Stimulated activated CD8-positive, alpha-beta memory T cell treated with anti-CD3 and anti-CD28 coated beads, Interleukin-4, amount 100 ng/mL, for 48 hours (primary cell): Measurements from ENCODE around the gene RNF26.

Experiments
- DNase-seq: peaks from one replicate; pipeline ENCODE4 v3.0.0-alpha.2; 2020

The RNF26 gene

DNA sequence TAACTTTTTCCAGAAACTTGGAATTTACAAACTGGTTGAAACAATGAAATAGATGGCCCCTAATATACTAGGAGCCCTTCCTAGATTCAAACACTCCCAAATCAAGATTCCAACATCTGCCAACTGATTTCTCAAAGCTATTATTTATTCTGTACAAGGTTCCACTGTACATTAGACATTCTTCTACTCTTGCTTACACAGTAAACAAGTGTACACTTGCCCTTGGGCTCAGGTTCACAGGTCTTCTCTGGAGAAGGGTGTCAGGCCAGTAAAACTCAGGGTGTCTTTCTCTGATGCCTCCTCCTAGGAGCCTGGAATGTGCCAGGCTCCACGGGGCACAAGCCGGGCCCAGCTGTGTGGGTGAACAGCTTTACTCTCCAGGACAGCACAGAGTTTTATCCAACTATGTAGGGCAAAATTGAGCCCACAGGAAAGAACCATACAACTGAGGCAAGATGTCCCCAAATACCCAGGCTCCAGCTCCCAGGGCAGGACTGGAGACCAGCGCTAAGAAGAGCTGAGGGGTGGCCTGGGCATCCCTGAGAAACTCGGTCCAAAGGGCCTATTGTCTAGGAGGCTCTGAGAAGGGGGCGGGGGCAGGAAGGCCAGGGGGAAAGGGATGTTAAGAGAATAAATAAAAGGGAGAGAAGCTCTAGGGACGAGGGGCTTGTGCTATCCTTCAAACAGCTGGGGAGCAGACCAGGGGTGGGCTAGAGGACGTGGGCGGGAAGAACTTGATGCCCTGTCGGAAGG, 20.9 kb downstream of the RNF26 start:
- no peak for DNase-seq

DNA sequence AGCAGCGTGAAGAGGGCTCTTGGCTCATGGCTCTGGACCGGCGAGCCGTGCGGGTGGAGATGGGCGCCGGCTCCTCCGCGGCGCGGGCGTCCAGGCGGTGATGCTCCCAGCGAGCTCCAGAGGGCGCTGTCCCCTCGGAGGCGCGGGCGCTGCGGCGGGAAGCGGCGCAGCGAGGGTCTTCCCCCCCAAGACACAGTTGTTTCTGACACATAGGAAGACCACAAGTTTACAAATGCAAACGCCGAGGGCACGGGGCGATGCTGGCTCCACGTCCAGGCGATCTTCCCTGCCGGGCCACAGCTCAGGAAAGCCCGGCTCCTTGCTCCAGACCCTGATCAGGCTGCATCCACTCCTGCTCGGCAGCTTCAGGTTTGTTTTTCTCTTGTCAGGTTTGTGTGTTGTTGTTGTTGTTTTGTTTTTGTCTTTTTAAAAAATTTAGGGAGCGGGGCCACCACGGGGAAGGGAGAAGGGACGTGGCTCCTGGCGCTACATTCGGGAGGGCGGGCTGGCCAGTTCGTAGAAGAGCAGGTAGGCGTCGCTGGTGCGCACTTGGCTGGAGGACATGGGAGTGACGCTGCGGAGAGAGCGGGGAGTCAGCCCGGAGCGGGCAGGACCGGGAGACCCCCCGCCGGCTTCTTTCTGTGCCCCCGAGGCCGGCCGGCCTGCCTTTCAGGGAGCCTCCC, 22.2 kb downstream of the RNF26 start:
- DNase-seq: peak; percentile 82

DNA sequence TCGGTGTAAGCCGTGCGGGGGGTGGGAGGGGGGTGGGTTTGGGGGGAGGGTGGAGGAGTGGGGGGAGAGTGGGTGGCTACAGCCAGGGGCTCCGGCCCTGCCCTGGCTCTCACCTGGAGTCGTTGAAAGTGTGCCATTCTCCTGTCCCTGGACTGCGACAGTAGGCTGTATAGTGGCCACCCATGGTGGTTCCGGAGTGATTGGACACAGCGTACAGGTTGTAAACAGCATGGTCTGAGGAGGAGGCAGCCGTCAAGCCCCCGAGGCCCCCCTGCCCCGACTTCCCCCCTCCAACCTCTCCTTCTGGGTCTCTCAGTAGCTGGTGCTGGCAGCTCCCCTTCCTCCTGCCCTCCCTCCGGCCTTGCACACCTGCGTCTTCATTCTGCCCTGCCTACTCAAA, 22.7 kb downstream of the RNF26 start:
- DNase-seq: no peak

DNA sequence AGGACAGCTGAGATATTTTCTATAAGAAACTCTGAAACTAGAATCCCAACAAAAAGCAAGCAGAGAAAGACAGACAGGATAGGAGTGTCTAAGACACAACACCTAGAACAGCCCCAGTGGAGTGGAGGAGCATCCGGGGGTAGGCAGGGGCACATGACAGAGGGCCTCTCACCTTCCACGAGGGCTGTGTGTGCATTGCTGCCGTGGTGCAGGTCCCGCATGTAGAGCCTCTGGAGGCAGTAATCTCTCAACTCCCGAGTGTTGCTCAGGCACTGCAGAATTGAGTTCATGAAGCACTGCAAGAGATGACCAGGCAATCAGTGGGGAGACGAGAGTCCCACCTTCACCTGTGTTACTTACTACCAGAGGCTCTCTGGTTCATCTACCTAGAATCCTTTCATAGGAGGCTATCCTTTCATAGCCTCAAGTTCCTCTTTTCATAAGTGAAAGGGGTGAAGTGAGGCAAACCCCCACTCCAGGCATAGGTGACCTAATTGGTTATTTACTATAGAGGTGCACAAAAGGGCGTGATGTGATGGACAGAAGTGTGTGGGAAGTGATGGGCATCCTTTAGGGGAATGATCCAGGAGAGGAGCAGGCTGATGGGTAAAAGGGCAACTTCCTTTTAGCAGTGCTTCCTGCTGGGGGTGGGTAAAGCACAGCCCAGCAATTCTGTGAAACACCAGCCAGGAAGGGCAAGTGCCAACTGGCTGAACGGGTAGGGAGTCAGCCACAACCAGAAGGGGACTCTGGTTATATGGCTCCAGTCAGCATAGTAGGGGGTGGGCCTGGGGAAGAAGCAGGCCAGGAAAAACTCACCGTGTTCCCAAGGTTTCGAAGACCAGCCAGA, 25.3 kb downstream of the RNF26 start:
- DNase-seq: no peak

DNA sequence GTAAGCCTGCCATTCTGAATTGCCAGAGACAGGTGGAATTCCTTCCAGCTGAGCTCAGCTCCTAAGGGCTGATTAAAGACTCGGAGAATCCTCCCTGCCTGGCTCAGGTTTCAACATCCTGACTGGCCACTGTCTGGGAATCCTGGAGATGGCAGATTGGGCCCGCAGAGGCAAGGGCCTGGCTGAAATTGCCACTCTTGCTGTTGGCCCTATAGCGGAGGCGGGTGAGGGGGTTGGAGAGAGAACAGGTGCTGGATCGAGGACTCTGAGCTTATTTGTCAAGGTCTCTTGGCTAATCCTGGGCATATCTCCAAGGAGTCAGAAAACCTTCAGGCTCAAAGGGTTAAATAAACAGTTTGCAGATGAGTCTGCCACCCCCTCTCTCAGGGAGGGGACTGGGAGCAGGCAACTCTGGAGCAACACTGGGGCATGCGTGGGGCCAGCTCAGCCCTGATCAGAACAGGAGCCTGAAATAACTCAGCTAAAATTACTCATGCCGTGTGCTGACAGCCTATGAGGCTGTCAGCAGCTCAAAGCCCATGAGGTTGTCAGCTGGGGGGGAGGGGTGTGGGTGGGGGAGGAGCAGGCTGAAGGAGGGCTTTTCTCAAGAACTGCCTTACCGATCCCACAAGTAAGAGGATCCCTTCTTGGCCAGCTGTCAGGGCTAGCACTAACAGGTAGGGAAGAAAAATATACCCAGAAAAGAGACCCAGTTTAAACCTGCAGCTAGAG, 26.9 kb downstream of the RNF26 start:
- DNase-seq: peak; percentile 74

DNA sequence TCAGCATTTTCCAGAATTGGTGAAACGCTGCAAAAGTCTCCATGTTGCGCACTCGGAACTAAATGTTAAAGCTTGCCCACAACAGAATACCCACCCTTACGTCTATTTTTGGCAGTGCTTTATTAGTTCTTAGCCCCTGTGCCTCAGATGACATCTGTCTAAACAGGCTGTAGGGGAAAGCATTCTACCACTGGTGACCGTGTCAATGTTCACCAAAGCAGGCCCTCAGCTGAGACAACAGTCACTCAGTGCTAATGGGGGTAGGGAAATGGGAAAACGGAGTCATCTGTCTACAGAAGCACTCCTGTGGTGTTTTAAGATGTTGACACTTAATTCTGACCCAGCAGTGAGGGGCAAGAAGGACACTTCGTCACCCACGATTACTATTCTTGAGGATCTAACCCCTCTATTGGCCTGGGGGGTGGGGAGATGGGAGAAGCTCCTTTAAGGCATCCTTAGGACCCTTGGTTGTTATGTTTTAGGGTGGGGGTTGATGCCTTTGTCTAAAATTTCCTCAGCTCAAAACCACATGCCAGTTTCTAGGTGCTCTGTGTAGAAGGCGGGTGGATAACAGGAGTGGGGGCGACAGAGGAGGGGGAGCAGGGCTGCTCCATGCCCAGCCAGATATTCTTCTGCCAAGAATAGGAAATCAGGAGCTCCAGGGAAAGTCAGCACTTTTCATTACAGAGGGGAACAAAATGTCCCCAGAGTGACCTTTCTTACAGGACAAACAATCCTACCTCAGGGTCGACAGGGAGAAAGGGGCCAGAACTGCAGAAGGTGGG, 27.8 kb downstream of the RNF26 start:
- no peak for DNase-seq

DNA sequence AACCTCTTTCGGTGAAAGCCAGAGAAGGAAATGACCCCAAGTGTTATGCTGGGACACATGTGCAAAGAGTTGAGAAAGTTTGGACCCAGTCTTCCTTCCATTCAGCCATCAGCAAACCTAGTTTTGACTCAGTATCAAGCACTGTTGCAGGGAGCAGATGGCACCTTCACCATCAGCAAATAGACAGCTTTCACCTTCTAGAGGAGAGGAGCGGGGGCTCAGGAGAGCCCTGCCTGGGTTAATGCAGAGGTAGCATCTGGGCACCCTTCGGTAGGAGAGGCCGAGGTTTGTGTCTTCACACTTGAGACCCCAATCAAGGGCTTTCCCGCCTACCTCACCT, 28.4 kb downstream of the RNF26 start:
- DNase-seq: no peak

DNA sequence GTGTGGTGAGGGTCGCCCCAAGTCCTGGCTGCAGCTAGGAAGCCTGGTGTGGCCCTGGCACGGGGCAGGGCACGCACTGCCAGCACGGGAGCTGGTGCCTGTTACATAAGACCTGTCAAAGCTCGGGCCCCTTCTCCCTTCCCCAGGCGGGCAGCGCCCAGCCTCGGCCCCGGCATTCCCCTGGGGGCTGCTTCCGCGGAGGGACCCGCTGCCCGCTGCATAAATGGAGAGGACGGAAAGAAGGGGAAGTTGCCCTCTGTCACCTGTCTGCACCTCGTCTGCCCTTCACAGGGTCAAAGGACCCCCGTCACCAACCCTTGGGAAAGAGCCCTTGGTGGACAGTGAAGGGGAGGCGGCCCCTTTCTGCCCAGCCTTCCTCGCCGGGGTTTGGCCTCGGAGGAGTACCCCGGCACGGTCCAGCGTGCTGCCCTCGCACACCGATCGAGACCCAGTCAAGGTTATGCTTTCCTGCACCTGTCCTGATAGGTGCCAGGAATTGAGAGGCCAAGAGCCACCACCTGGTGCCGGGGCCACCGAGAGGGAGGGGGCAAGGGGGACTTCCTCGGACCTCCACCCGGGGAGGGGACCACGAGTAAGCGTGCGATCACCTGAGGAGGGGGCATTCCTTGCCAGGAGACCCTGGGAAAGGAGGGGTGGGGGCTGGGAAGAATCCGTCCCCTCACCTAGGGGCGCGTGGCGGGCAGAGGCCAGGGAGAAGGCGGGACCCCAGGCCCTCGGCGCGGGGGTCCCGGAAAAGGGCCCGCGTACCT, 28.9 kb downstream of the RNF26 start:
- DNase-seq: no peak

DNA sequence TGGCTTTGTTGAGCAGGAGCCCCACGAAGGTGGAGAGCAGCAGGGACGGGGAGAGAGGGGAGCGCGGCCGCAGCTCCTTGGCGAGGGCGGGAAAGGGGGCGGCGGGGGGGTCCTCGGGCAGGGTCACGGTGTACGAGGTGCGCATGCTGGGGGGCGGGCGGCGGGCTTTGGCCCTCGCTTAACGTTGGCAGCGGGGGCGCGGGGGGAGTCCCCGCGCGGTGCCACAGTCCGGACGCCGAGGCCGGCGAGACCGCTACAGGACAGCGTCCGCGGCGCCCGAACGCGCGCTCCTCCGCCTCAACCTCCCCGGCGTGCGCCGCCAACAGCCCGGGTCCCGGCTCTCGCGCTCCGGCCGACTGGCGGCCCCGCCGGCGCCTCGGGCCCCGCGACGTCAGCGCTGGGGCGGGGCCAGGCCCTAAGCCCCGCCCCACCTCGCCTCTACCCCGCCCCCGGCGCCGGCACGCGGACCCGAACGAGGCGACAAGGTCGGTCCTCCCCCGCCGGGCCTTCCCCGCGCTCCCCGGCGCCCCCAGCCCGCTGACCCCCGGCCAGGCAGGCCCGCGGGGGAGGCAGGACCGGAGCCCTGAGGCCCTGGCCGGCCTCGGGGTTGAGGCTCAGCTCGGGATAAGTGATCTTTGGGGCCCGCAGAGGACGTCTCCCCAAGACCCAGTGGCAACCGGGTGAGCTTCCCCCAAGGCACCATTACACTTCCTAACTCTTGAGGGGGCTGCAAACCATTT, 29.7 kb downstream of the RNF26 start:
- peak; percentile 74 for DNase-seq

DNA sequence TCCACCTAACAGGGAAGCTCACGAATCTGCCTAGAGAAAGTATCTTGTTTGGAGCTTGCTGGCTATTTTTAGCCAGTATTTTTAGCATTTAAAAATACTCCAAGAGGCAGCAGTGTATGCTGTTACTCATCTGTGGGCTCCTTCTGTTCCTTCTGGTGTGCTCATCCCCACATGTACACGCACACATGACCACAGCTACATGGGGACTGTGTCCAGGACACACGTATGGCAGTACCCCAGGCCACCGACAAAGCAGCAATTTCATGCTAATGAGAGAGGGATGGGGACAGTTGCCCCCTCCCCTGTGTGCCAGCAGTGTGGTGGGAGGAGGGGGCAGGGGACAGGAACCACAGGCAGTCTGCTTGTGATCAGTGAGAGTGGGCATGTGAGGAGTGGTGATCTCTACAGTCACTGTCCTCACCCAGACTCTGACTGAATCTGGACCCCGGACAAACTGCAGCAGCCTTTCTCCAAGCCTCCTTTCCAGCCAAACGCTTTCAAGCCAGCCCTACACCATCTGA, 30.8 kb downstream of the RNF26 start:
- DNase-seq: no peak

DNA sequence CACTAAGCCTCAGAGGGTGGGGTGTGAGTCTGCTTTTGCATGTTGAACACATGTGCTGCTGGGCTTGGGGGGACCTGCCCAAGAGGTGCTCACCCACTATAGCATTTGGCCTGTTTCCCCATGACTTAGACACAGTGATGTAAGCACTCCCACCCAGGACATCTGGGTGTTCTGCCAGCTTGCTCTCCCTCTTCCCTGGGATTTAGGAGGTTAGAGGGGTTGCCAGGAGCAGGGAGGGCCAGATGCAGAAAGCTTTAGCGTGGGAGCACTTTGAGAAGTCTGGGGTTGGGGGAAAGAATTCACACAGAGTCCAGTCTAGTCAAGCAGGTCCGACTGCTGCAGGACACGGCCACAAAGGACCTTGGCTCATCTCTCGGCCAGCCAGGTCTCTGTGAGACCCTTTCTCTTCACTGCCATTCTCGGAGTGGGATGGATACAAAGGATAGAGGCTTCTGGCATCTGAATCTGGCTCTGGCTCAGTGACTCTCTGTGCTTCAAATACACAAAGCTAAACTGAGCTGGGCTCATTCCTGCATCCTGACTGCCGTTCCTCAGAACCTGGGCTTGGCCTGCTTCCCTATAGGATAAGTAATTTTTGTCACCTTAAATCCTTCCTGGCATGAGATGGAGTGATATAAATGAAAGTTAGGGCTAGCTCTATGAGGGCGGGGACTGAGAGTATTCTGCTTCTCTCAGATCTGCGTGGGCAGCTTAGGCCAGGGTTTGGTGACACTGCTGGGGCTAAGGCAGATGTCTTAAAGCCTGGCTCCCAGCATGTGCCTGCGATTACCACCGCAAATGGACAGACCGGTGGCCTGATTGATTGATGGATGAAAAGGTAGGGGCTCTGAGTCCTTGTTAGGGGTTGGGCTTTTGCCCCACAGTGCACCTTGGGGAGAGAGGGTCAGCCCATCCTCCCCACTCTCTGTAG, 32.6 kb downstream of the RNF26 start:
- no peak for DNase-seq

DNA sequence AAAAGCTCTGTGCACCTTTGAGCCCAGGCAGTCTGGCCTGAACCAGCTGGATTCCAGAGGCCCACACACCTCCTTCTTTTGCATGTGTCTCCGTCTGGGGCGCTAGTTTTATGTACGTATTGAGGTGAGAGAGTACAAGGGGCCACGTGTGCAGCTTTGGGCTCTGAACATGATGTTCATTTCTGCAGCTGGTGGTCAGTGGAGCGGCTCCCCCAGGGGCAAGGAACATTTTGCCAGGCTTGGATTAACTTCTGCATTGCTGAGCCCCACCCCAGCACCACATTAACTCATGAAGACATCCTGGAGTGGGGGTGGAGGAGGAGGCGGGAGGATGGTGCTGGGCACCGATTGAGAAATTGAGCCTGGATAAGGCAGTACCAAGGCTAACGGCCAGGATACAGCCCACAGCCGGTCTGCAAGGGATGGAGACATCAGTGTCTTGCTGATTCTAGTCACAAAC, 33.4 kb downstream of the RNF26 start:
- no peak for DNase-seq

DNA sequence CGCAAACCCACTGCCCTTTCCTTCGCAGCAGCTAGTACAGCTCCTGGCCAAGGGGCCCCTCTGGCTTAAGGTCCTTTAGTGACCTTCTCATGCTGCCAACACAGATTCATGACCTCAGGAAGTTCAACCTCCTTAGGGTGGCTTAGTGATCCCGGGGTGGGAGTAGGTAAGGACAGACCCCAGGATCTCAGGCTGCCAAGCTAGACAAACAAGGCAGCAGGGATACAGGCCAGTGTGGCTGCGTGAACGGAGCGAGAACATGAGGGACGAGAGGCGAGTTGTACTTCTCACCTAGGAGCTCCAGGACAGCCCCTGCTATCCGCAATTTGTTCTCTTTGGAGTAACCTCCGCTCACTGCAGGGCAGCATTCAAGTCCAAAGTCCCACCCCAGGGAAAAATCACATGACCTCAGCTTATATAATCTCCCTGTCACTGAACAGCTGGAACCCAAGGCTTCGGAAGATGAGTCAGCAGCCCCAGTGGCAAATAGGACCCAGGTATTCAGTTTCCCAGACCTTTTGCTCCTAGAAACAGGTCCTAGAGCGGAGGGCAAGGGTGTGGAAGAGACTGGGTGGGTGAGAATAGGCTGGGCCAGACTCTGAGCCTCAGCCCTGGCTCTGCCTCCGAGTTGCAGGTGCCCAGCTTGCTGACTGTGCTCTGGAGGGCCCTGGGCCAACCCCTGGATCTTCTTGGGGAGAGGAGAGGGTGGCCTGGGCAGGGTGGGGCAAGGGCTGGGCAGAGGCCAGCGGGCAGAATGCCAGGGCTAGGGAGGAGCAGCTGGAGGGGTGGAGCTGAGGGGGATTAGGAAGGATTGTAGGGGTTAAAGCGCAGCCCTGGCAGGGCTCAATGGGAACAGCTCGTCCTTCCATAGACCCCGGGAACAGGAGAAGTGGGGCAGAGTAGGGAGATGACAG, 34.1 kb downstream of the RNF26 start:
- no peak for DNase-seq

DNA sequence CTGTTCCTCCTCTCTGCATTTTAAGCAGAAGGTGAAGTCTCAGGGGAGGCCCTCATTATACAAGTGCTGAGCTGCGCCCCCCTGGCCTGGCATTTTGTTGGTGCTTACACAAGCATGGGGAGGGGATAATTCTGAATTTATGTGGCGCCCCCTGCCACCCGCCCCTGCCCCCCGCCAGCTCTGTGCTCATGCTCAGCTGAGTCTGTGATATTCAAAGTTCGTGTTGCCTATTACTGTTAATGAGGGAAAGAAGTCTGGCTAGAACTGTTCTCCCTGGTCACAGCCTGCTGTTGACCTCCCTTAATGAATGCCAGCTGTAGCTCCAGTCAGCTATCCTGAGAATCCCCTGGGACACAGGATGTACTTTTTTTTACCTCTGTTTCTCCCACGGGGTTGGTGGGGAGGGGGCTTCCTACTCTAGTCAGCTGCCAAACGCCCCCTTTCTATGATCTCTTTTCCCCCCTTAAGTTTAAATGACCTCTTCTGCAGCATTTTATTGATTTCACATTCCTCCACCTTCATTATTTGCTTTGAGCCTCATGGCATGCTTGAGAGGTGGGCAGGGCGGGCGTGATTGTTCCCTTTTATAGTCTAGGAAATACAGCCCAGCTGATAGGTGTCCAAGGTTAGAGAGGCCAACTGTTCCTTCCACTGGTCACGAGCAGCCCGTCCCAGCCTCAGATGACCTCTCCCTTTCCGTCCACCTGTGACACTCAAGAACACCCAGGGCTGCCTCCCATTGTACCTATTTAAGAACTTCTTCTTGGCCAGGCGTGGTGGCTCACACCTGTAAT, 35.0 kb downstream of the RNF26 start:
- DNase-seq: no peak

DNA sequence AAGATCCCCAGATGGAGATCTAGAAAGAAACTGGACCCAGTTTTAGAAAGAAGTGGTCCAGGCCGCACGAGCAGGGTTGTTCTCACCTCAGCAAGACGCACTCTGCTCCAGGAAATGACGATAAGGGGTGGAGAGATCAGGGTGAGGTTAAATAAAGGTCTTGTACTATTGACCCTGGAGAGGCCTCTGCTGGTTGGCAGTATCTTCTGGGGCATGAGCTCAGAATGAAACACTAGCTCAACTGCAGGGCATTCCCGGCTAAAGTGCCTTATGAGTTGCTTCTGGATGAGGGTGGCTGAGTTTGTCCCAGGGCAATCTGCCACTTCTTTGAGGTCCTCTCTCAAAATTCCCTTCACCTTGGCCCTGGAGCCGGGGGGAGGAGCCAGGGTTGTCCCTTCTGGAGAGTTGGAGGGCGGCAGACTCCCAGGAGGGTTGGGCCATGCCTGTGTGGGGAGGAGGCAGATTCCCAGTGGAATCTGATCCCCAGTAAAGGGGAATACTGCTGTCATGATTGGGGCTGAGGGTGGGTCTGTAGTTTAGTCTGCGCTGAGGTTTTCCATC, 36.2 kb downstream of the RNF26 start:
- no peak for DNase-seq

DNA sequence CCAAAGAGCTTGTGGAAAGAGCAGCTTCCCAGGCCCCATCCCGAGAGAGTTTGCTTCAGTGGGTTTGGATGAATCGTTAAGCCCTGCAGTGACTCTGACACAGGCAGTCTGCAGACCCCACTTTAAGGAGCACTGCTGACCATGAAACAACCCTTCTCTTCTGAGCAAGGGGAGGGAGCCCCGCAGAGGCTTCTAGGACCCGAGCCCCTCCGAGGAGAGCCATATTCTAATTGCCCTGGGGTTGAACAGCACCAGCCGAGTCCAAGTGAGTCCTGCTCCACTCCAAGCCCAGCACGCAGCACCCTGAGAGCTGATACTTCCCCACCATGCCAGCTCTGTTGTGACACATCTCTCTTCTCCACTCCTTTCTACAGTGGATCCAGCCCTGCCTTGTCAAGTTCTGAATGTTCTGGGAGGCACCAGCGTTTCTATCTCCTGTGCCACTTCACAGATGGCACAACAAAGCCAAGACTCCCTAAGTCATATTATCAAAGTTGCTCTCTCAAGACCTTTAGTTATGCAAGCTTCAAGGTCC, 36.8 kb downstream of the RNF26 start:
- DNase-seq: no peak

DNA sequence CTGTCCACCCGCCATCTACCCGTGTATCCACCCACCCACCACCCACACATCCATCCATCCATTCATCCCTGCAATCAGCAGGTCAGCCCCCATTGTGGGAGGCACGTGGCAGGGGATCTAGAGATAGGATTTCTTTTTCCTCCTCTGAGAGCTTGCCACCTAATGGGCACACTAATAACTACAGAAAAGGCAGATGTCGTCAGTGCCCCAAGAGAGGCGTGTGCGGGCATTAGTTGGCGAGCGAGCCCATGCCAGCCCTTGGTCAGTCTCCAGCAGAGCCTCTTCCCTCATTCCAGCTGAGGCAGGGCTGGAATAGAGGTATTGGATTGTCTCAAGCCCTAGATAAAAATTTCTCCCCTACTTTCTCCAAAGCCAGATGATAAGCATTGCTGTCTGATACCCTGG, 37.5 kb downstream of the RNF26 start:
- DNase-seq: no peak
